ENCODE measurements around the gene TOX3.

DNA sequence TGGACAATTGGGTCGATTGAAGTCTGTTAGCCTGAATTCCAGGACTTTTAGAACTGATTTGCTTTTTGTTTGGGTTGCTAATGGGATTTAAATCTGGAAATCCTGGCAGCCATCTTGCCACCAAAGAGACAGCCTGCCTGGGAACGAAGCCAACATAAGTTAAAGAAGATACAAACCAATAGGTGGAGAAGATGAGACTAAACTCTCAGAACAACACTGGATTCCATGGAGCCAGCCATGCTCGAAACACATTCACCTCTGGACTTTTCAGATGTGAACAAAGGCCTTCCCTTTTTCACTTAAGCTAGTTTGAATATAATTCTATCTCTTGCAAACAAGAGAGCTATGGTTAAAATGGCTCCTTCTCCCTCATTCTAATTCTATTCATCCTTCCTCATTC is 135.9 kb downstream of the TOX3 start:
- TF ChIP-seq, protein P1, sequence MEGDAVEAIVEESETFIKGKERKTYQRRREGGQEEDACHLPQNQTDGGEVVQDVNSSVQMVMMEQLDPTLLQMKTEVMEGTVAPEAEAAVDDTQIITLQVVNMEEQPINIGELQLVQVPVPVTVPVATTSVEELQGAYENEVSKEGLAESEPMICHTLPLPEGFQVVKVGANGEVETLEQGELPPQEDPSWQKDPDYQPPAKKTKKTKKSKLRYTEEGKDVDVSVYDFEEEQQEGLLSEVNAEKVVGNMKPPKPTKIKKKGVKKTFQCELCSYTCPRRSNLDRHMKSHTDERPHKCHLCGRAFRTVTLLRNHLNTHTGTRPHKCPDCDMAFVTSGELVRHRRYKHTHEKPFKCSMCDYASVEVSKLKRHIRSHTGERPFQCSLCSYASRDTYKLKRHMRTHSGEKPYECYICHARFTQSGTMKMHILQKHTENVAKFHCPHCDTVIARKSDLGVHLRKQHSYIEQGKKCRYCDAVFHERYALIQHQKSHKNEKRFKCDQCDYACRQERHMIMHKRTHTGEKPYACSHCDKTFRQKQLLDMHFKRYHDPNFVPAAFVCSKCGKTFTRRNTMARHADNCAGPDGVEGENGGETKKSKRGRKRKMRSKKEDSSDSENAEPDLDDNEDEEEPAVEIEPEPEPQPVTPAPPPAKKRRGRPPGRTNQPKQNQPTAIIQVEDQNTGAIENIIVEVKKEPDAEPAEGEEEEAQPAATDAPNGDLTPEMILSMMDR (IDR thresholded peaks at IDR 0.05) = no peak
- no peak for TF ChIP-seq RCOR1 (IDR thresholded peaks at IDR 0.05; ENCODE audit: low read depth, low read length)
- TF ChIP-seq HOXA7 (CRISPR knock-in tag; IDR thresholded peaks at IDR 0.05) = no peak
- no peak for TF ChIP-seq CBX8 (IDR thresholded peaks at IDR 0.05)
- TF ChIP-seq, protein P2, sequence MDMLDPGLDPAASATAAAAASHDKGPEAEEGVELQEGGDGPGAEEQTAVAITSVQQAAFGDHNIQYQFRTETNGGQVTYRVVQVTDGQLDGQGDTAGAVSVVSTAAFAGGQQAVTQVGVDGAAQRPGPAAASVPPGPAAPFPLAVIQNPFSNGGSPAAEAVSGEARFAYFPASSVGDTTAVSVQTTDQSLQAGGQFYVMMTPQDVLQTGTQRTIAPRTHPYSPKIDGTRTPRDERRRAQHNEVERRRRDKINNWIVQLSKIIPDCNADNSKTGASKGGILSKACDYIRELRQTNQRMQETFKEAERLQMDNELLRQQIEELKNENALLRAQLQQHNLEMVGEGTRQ (IDR thresholded peaks at IDR 0.05) = no peak
- TF ChIP-seq MAFK (IDR thresholded peaks at IDR 0.05; ENCODE audit: partially characterized antibody) = no peak
- TF ChIP-seq, protein P3, sequence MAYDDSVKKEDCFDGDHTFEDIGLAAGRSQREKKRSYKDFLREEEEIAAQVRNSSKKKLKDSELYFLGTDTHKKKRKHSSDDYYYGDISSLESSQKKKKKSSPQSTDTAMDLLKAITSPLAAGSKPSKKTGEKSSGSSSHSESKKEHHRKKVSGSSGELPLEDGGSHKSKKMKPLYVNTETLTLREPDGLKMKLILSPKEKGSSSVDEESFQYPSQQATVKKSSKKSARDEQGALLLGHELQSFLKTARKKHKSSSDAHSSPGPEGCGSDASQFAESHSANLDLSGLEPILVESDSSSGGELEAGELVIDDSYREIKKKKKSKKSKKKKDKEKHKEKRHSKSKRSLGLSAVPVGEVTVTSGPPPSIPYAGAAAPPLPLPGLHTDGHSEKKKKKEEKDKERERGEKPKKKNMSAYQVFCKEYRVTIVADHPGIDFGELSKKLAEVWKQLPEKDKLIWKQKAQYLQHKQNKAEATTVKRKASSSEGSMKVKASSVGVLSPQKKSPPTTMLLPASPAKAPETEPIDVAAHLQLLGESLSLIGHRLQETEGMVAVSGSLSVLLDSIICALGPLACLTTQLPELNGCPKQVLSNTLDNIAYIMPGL (CRISPR knock-in tag; IDR thresholded peaks at IDR 0.05; ENCODE audit: borderline replicate concordance) = no peak
- no peak for TF ChIP-seq POLR2A (IDR thresholded peaks at IDR 0.05; ENCODE audit: low read length)
- TF ChIP-seq SMC3 (IDR thresholded peaks at IDR 0.05) = no peak
- TF ChIP-seq, protein P4, sequence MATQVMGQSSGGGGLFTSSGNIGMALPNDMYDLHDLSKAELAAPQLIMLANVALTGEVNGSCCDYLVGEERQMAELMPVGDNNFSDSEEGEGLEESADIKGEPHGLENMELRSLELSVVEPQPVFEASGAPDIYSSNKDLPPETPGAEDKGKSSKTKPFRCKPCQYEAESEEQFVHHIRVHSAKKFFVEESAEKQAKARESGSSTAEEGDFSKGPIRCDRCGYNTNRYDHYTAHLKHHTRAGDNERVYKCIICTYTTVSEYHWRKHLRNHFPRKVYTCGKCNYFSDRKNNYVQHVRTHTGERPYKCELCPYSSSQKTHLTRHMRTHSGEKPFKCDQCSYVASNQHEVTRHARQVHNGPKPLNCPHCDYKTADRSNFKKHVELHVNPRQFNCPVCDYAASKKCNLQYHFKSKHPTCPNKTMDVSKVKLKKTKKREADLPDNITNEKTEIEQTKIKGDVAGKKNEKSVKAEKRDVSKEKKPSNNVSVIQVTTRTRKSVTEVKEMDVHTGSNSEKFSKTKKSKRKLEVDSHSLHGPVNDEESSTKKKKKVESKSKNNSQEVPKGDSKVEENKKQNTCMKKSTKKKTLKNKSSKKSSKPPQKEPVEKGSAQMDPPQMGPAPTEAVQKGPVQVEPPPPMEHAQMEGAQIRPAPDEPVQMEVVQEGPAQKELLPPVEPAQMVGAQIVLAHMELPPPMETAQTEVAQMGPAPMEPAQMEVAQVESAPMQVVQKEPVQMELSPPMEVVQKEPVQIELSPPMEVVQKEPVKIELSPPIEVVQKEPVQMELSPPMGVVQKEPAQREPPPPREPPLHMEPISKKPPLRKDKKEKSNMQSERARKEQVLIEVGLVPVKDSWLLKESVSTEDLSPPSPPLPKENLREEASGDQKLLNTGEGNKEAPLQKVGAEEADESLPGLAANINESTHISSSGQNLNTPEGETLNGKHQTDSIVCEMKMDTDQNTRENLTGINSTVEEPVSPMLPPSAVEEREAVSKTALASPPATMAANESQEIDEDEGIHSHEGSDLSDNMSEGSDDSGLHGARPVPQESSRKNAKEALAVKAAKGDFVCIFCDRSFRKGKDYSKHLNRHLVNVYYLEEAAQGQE (IDR thresholded peaks at IDR 0.05) = no peak
- TF ChIP-seq EP300 (IDR thresholded peaks at IDR 0.05) = no peak
- TF ChIP-seq RAD21 (conservative IDR thresholded peaks at IDR 0.05 in 1 of 2, IDR thresholded peaks at IDR 0.05 in 1 of 2) = no peak
